Activated B cell treated with CpG ODN at 0.5 μM for 24 hours (primary cell): ENCODE measurements around the gene KLHL42. TPM values are rescaled to one million over a fixed set of nuclear protein-coding genes. Genes with fewer than 3 reads are reported as not detected.

Experiments used
- ATAC-seq: fragments of 200-7000 bp; cut with Tn5 transposase; one replicate; pipeline ENCODE4 v1.10.0; 2021; ENCODE audit warnings: low read depth, mild to moderate bottlenecking, moderate library complexity
- CTCF ChIA-PET: fragments of 350-600 bp; sonication (Branson Sonifier 250); formaldehyde crosslinking; loops from one replicate; lab custom pipeline; 2021; ENCODE audit warnings: antibody characterized with exemption; lab: Charles Lee
- POLR2A ChIA-PET: fragments of 350-600 bp; sonication (Branson Sonifier 250); formaldehyde crosslinking; loops from one replicate; lab custom pipeline; 2021; ENCODE audit warnings: antibody characterized with exemption; lab: Charles Lee
- DNase-seq: peaks from one replicate; pipeline ENCODE4 v3.0.0; 2022
- H3K27ac Mint-ChIP-seq: one replicate; pipeline ENCODE4 v1.8.0; 2020; ENCODE audit warnings: mixed read lengths
- H3K27me3 Mint-ChIP-seq: one replicate; pipeline ENCODE4 v1.8.0; 2021; ENCODE audit warnings: mixed read lengths
- H3K36me3 Mint-ChIP-seq: one replicate; pipeline ENCODE4 v1.8.0; 2021; ENCODE audit warnings: low read depth, mixed read lengths
- H3K4me1 Mint-ChIP-seq: one replicate; pipeline ENCODE4 v1.8.0; 2021; ENCODE audit warnings: mixed read lengths
- H3K4me3 Mint-ChIP-seq: one replicate; pipeline ENCODE4 v1.8.0; 2020; ENCODE audit warnings: mild to moderate bottlenecking, mixed read lengths
- H3K9me3 Mint-ChIP-seq: one replicate; pipeline ENCODE4 v1.8.0; 2020; ENCODE audit warnings: mixed read lengths
- CTCF ChIP-seq: fragments of 200-600 bp; IDR thresholded peaks from one replicate; pipeline ENCODE4 v1.8.0; 2022; ENCODE audit warnings: antibody characterized with exemption, mild to moderate bottlenecking
- intact Hi-C: fragments of 100-400 bp; cut with micrococcal nuclease; formaldehyde crosslinking; loops from one replicate; pipeline ENCODE4 v1.15.1; 2024
- total RNA-seq: library from RNA; stranded (reverse); gene quantifications from 2 replicates; pipeline ENCODE4 v1.2.3, GENCODE V29; 2022

The KLHL42 gene
- total RNA-seq, 1 donor from 2014 or later: 19.3 TPM

- H3K4me3 Mint-ChIP-seq: no peak overlapping the region
- no peak for DNase-seq
- CTCF ChIA-PET: no interaction called here
- no peak for ATAC-seq
- POLR2A ChIA-PET: no interaction called here
- TF ChIP-seq CTCF: no peak
- peaks cover 4% of the 10 kb centered on the region for H3K4me1 Mint-ChIP-seq
- H3K27ac Mint-ChIP-seq: no peak overlapping the region
- peaks cover 50% of the 10 kb centered on the region for H3K36me3 Mint-ChIP-seq
- H3K9me3 Mint-ChIP-seq: no peaks in the 10 kb centered on the region
- H3K27me3 Mint-ChIP-seq: no peaks in the 10 kb centered on the region
- intact Hi-C loops: no loop called here
Observed at GRCh38 chr12:27790179-27790578, 10.1 kb downstream of the KLHL42 start.

- H3K27me3 Mint-ChIP-seq: no peaks in the 10 kb centered on the region
- no peaks in the 10 kb centered on the region for H3K9me3 Mint-ChIP-seq
- POLR2A ChIA-PET: no interaction called here
- H3K4me3 Mint-ChIP-seq: no peak overlapping the region
- ATAC-seq: no peak
- CTCF ChIA-PET: no interaction called here
- H3K36me3 Mint-ChIP-seq: peaks cover 66% of the 10 kb centered on the region
- intact Hi-C loops: no loop called here
- no peak overlapping the region for H3K27ac Mint-ChIP-seq
- H3K4me1 Mint-ChIP-seq: no peaks in the 10 kb centered on the region
- no peak for DNase-seq
- TF ChIP-seq CTCF: no peak
Observed at GRCh38 chr12:27794818-27795584, 15.0 kb downstream of the KLHL42 start.

GRCh38 chr12:27796128-27796527, 16.1 kb downstream of the KLHL42 start:
- Mint-ChIP-seq H3K4me1 (no peaks in the 10 kb centered on the region), H3K27me3 (no peaks in the 10 kb centered on the region), H3K4me3 (no peak overlapping the region), H3K27ac (no peak overlapping the region), H3K36me3 (peaks cover 65% of the 10 kb centered on the region), H3K9me3 (no peaks in the 10 kb centered on the region)
- POLR2A ChIA-PET: no interaction called here
- CTCF ChIA-PET: no interaction called here
- DNase-seq (no peak), ATAC-seq (no peak)
- intact Hi-C loops: no loop called here
- no peak for TF ChIP-seq CTCF

GRCh38 chr12:27797301-27798025, 17.4 kb downstream of the KLHL42 start:
- TF ChIP-seq CTCF: no peak
- CTCF ChIA-PET: no interaction called here
- intact Hi-C loops: no loop called here
- Mint-ChIP-seq H3K36me3 (peaks cover 53% of the 10 kb centered on the region), H3K27me3 (no peaks in the 10 kb centered on the region), H3K4me1 (no peaks in the 10 kb centered on the region), H3K4me3 (no peak overlapping the region), H3K9me3 (no peaks in the 10 kb centered on the region), H3K27ac (no peak overlapping the region)
- ATAC-seq: no peak
- DNase-seq: no peak
- POLR2A ChIA-PET: interaction anchor here (1.0 kb wide), 1 partner anchor 18 kb away, joined by 3 read pairs; the partner anchor contains the start of genes KLHL42 and MANSC4

- Mint-ChIP-seq H3K36me3 (peaks cover 29% of the 10 kb centered on the region), H3K4me3 (no peak overlapping the region), H3K9me3 (no peaks in the 10 kb centered on the region), H3K4me1 (no peaks in the 10 kb centered on the region), H3K27me3 (no peaks in the 10 kb centered on the region), H3K27ac (no peak overlapping the region)
- ChIA-PET CTCF (no interaction called here), POLR2A (no interaction called here)
- no peak for TF ChIP-seq CTCF
- ATAC-seq (no peak), DNase-seq (no peak)
- intact Hi-C loops: no loop called here
Observed at GRCh38 chr12:27800819-27801218, 20.8 kb downstream of the KLHL42 start.
